GM19452 (cell line): ENCODE measurements around the gene EFHB.
"Not testable (repeated sequence)": the region's sequence is repeated elsewhere in the genome, so short reads cannot be mapped to it uniquely, and the experiment has no call there.

Source experiments
- ATAC-seq: cut with Tn5 transposase; IDR thresholded peaks from one replicate; pipeline ENCODE4 v1.9.1; 2021; ENCODE audit not compliant: unreplicated experiment

EFHB gene

DNA sequence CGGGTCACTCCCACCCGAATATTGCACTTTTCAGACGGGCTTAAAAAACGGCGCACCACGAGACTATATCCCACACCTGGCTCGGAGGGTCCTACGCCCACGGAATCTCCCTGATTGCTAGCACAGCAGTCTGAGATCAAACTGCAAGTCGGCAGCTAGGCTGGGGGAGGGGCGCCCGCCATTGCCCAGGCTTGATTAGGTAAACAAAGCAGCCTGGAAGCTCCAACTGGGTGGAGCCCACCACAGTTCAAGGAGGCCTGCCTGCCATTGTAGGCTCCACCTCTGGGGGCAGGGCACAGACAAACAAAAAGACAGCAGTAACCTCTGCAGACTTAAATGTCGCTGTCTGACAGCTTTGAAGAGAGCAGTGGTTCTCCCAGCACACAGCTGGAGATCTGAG is 78.7 kb downstream of the EFHB start:
- ATAC-seq: not testable (repeated sequence)

DNA sequence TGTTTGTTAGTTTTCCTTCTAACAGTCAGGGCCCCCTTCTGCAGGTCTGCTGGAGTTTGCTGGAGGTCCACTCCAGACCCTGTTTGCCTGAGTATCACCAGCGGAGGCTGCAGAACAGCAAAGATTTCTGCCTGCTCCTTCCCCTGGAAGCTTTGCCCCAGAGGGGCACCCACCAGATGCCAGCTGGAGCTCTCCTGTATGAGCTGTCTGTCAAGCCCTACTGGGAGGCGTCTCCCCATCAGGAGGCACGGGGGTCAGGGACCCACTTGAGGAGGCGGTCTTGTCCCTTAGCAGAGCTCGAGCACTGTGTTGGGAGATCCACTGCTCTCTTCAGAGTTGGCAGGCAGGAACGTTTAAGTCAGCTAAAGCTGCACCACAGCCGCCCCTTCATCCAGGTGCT is 87.4 kb downstream of the EFHB start:
- ATAC-seq: not testable (repeated sequence)
